Amniotic epithelial cell (primary cell): ENCODE data around the gene CD74.

Source experiments
- DNase-seq: peaks from one replicate; pipeline ENCODE4 v3.0.0-alpha.2; 2010; ENCODE audit warnings: low read depth

The CD74 gene

DNA sequence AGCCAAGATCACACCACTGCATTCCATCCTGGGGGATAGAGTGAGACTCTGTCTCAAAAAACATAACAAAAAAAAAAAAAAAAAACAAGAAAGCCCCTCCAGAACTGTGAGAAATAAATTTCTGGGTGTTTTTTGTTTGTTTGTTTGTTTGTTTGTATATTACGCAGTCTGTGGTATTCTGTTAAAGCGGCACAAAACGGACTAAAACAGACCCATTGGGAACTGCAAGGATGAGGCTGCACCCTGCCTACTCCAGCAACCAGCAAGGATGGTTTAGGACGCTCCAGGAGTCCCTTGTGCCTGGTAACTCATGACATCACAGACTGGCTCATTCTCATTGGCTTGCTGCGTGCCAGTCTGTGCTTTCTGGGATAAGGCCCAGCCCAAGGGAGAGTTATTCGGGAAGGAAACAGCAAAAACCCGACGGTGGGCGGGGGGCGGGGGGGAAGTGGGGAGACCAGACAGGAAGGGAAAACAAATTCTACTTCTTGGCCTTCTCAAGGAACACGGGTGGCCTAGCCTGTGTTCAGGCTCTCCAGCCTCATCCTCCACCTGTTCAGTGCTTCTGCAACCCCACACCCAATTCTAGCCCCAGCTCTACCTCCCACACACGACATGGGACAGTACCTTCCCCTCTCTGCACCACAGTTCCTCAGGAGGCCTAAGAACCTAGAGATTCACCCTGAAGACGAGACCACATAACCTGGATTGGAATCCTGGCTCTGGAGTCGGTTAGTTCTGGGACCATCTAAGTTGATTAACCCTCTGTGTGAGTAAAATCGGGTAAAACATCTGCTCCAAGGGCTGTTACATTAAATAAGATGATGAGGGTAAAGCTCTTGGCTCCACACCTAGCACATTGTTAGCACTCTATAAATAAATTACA, 2.8 kb downstream of the CD74 start:
- DNase-seq = peak; percentile 85

DNA sequence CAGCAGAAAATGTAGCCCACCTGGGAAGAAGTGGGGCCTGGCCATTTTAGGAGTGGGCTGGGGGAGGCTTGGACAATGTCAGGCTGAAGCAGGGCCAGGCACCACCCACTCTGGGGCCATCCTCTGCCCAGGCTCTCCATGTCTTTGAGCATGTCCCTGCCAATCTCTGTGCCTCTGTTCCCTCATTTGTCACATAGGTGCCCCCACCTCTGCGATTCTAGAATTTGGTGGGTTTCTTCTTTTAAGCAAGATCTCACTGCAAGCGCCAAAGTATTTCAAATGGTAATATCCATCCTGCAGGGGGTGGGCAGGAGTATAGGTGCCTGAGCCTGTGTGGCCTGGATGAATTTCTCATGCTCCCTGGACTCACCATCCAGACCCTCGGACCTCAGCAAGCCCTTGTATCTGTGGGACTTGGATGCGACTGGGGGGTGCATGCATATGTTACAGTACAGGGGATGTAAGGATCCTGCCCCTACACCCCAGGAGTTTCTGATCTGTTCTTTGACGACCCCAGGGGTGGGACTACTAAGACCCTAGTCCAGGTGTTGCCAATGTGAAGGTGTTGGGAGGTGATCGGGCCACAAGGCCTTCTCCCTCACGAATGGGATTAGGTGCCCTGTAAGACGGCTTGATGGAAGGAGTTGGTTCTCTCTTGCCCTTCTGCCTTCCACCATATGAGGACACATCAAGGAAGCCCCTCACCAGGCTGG, 4.3 kb downstream of the CD74 start:
- no peak for DNase-seq

DNA sequence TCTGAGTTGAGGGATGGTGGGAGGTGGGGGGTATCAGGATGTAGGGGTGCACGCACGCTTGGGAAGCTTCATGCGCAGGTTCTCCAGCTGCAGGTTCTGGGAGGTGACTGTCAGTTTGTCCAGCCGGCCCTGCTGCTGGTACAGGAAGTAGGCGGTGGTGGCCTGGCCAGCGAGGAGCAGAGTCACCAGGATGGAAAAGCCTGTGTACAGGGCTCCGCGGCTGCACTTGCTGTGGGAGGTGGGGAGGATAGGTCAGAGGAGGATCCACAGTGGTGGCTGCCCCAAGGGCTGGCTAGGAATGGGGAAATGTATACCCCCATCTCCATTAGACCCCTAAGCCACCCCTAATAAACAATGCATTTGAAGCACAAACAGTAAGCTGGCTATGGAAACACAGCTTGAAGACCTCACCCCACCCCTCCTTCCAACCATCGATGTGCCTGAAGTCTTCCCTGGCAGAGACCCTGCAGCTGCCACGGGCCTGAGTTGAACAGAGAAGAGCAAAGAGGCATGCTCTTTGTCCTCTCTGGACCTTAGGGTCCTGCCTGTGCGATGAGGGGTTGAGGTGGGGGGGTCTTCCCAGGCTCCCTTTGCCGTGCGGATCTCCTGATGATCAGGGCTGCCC, 5.5 kb downstream of the CD74 start:
- no peak for DNase-seq

DNA sequence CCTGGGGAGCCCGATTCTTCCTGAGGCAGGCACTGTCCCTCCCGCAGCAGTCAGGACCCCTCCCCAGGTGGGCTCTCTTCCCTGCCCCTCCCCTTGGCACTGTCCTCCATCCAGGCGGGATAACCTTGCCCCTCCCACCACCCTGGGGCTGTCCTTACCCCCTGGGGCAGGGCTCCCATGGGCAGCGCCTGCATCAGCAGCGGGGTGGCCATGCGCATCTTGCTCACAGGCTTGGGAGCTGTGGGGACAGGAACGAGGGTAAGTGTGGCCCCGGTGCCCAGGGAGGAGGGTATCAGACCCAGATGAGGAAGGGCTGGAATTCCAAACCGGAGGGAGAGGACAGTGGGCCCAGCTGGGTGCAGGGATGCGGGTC, 6.0 kb downstream of the CD74 start:
- no peak for DNase-seq

DNA sequence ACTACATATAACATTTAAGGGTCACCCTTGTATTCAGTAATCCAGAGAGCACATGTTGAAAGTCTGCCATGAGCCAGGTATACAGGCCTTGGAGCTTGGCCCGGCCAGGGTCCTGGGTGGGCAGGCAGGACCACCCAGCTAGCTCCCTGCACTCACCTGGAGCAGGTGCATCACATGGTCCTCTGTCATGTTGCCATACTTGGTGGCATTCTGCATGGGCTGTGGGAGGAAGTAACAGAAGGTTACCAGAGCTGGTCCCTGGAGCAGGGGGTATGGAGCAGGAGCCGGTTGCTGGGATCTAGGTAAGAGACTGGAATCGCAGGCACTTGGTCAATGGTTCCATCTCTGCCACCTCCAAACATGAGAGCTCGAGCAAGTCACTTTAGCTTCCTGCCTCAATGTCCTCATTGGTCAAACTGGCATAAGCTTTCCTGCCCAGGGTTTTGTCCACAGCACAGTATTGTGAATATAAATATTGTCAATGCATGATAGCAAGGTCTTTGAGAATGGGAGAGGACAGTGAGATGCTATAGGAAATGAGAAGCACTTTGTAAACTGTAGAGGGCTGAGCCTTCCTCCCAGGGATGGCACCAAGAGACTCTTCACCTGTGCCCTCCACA, 6.5 kb downstream of the CD74 start:
- no peak for DNase-seq

DNA sequence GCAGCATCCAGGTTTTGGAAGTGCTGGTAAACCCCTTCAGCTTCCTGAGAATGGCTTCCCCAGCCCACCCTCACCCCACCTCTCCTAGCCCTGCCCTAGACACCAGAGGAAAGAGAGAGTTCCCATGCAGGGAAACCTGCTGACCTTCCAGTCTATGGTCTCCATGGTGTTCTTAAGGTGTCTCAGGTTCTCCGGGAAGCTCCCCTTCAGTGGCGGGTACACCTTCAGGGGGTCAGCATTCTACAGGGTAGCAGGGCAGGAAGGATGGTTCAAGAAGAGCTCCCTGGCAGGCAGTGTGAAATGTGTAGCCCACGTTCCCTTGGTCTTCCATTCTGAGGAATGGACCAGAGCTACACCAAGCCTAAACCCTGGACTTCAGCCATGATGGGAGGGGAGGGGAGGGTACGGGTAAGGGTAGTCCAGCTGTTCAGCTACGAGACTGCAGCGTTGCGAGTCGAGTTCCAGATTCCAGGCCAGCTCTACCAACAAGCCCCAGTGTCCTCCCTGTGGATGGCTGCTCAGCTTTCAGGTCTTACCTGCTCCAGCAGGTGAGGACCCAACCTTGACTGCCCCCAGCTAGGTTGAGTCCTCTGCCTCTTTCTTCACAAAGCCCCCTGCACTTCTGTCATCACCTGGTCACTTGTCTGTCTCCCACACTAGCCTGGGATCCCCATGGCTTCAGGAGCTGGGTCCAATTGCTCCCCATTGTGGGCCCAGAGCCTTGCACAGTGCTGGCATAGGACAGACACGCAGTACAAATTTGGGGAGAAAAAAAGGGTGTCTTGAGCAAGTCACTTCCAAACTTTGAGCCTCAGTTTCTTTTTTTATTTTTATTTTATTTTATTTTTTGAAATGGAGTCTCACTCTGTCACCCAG, 7.5 kb downstream of the CD74 start:
- no peak for DNase-seq

DNA sequence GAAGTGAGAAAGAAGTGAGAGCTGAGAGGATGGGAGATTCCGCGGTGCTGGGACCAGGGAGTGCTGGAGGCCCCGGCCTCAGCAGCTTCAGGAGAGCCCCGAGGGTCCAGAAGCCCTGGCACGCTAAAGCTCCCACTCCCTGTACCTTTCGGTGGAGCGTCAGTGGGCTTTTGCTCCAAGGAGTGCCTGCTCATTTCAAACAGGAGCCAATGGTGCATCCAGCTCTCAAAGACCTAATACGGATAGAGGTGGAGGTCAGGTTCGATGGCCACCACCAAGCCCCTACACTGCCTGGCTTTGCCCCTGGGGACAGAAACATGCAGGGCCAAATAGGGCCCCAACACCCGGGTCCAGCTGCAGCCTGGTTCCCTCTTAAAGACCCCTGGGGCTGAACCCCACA, 8.2 kb downstream of the CD74 start:
- no peak for DNase-seq

DNA sequence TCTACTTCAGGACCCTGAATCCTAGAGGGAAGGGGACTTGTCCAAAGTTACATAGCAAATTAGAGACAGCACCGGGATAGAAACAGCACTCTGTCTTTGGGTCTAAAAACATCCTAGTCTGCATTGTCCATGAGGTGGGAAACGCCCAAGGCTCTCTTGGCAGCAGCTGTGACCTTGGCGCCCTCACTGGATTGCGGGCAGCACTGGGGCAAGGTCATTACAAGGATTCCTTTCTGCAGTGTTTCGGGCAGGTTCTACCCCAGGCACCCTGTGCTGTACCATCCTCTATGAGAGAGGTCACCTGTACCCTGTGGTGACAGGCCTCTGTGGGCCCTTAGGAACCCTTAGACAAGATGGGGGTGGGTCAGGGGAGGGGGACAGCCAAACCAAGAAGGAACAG, 8.6 kb downstream of the CD74 start:
- no peak for DNase-seq

DNA sequence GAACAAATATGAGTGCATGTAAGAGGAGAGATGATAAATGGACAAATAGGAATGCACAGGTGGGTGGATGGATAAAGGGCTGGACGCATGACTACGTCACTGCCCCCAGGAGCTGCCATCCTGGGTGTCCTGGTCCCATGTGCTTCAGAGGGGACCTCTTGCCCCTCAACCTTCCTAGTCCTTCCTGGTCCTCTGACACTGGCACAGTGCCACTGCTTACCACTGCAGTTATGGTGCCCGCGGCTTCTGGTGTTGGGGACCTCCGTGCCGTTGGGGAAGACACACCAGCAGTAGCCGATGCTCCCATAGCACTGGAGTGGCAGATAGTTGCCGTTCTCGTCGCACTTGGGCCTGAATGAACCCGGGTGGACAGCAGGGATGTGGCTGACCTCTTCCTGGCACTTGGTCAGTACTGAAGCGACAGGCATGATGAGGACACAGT, 9.8 kb downstream of the CD74 start:
- DNase-seq = no peak

DNA sequence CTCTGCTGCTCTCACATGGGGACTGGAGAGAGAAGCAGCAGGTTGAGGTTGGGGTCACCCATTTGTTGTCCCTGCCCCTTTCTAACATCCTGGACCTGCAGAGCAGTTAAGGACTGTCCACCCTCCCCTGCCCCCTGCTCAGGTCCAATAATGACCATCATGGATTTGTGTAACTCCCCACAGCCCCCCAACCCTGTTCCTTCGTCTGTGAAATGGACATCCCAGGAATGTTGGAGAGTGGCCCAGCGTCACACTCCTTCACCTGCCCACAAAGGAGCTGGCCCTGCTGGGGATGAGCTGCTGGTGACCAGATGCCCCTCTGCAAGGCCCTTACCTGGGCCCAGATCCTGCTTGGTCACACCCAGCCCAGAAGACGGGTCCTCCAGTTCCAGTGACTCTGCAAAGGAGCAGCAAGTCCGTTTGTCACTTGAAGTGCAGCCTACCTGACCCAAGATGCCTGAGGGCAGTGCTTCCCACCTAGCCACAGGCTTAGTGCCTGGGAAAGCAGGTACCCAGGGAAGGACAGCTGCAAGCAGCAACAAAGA, 10.4 kb downstream of the CD74 start:
- no peak for DNase-seq

DNA sequence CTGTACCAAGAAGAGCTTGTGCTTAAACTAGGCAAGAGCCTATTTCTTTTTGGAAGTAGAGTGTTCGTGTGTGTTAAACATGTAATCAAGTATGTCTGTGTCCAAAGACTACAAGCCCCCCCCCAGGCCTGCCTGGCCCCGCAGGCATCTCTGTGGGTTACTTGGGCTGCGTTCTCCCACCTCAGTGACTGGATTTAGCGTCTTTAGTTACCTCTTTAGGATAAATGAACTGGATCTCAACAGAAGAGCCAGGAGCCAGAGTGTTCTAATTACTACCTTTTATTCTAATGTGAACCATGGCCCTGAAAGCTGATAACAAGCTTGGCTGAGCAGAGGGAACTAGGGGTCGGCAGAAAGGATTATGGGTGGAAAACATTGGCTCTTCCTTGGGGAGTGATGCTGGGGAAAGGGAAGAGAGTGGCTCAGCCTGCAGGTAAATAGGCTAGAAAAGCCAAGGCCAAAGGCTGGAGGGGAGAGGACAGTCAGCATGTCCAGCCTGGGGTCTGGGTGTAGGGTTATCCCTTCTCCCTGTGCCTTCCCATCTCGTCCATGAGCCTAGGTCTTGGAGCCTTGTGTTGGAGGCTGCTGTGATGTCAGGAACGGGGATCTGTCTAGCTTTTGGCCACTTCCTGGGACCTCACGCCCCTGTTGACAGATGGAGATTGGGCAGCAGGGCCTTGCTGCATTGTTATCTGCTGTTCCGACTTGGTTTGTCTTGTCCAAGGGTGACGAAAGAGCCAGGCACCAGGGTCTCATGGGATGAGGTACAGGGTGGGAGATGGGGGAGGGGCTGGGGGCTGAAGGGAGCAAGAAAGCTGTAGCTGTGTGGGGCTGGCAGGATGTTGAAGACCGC, 11.1 kb downstream of the CD74 start:
- no peak for DNase-seq

DNA sequence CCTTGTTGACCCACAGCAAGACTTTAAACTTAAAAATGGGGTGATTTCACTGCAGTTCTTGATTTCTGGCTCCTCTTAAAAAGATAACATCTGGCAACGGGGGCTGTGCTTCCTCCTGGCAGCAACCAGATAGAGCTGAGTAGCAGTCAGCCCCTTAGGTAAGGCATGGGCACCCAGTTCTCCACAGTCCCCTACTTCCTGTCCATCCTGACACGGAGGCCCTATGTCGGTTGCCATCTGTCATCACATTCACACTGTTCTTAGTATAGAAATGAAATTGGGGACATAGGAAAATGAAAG, 11.7 kb downstream of the CD74 start:
- DNase-seq = no peak

DNA sequence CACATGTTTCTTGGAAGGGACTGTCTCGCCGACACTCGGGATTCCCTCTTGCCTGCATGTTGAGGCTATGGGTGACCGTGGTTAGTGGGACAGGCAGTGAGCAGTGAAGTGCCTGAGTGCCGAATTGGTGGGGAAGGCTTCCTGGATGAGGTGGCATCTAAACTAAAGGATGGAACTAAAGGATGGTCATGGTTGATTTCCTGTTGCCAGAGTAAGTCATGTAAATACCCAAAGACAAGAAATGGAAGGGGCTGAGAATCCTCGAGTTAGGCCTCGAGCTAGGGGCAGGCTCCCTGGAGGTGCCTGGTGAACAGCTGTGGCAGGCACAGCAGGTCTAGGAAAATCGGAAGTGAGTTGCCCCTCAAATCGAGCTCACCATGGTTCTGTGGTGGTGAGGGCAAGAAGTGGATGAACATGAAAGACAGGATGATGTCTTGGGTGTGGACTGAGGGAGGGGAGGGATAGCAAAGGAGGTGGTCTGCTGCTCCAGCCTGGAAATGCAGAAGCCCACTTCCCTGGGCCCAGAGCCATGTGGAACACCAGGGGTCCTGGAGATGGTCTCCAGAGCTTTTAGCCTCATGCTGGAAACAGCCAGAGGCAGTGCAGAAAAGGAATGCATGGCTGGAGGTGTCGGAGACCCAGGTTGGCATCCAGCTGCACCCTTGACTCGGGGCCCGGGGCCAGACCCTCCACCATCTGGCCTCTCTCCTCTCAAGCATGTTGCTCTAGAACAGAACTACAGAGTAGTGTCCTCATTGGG, 12.2 kb downstream of the CD74 start:
- DNase-seq = no peak

DNA sequence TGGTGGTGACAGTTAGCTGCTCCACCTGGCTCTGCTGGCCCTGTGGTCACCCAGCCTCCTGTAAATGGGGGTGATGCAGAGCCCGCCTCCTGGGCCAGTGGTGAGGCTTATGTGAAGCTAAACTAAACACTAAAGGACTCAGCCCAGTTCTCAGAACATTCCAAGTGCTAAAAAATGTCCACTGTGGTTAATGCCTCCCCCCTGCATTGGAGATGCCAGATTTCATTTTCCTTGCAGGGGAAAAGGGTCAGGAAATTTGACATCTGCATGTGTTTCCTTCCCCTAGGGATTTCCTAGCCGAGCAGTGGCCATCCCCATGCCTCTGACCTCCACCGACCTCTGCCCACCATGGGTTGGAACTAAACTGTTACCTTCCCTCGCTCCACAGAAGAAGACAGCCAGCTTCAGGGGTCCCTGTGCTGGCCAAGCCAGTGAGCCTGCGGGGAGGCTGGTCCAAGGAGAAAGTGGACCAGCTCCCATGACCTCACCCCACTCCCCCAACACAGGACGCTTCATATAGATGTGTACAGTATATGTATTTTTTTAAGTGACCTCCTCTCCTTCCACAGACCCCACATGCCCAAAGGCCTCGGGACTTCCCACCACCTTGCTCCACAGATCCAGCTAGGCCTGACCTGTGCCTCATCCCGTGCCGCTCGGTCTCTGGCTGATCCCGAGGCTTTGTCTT, 13.0 kb downstream of the CD74 start:
- DNase-seq = no peak

DNA sequence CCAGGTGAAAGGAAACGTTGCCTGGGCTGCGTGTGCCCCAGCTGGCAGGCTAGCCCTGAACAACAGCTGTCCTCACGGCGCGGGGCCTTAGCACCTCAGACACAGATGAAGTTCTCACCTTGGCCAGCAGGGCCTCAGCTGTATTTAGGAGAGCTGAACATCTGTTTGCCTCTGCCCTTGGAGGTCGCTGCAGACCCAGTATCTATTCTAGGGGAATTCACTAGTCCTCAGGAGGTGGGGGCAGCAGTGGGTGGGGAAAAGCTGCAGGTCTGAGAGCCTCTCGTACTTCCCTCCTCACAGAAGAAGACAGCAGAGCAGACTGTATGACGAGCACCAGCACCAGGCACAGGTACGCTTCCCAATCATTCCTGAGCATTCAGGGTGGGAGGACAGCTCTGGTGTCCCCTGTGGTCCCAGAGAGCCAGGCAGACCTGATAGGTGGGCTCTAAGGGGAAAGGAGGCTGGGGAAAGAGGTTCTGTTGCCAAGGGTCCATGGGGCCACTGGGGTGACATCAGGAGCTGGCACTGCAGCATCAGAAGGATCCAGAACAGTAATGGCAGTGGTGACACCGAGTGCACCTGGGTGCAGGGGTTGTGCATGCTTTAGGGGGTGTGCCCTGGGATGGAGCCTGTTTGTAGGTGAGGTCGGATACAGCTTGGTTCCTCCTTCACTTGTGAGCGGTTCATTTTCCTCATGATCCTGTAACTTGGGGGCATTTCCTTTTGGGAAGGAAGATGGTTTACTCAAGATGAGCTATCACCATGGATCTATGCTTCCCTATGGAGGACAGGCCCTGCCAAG, 13.8 kb downstream of the CD74 start:
- no peak for DNase-seq

DNA sequence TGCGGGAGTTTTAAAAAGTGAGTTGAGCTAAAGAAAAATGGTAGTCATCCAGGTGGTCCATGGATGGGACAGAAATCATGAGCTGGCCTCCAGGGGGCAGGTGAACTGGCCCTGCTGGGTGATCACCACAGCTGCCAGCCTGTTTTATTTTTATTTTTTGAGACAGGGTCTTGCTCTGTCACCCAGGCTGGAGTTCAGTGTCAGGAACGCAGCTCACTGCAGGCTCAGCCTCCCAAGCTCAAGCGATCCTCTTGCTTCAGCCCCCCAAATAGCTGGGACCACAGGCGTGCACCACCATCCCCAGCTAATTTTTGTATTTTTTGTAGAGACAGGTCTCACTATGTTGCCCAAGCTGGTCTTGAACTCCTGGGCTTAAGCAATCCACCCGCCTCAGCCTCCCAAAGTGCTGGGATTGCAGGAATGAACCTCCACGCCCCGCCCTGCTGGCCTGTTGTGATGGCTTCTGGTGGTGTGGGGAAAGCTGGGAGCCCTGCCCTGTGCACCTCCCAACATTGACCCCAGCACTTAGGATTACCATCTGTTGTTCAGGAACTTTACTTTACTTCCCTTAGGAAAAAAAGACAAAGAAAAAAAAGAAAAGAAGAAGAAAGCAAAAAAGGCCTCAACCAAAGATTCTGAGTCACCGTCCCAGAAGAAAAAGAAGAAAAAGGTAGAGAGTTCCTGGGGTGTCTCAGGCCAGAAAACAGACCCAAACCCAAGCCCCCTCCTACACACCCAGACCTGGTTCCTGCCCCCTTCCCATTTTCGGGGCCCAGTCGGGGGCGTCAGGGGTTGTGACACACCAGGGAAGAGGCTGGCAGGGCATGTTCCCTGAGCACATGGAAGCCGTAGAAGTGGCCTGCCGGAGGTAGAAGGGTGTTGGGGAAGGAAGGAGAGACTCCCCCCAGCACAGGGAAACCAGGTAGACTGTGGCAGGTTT, 14.7 kb downstream of the CD74 start:
- DNase-seq = no peak

DNA sequence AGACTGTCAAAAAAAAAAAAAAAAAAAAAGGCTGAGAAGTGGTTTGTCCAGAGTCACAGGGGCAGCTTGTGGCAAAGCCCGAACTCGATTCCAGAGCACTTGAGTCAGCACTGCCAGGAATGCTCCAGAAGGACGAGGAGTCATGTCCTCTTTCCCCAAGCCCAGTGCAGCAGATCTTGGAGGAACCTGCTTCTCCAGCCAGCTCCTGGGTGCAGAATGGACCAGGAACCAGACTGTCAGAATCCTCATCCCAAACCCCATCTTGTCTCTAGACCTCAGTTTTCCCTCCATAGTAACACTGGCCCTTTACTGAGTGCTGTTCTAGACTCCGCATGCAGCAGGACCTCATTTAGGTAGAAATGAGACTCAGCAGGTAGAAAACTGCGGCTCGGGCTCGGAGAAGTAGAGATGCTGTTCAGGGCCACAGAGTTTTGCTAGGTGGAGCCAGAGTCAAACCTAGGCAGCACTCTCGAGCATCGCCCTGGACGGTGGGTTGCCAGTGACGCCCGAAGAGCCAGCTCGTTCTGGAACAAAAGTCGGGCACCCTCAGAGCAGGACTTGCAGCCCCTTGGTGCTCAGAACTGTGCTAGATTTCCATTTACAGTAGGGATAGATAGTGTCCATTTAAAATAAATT, 15.4 kb downstream of the CD74 start:
- peak; percentile 40 for DNase-seq
